ENCODE data around the gene PIAS4. TPM values are rescaled to one million over a fixed set of nuclear protein-coding genes. Genes with fewer than 3 reads are reported as not detected.

Gene PIAS4
- total and polyA plus RNA-seq, 9 of the 15 experiments (the other 6 are each of a cell fraction or from before 2014, with no cell fraction given) = 0.27 to 34.9 (median 14.4) TPM

GRCh38 chr19:3987619-3988371, 19.7 kb upstream of the PIAS4 start (continued):
- TF ChIP-seq E4F1 (CRISPR knock-in tag; IDR thresholded peaks at IDR 0.05; ENCODE audit: borderline replicate concordance) = no peak
- peak; percentile 100 for TF ChIP-seq ZNF384 (IDR thresholded peaks at IDR 0.05; ENCODE audit: low read depth, low read length)
- no peak for TF ChIP-seq NFYB (IDR thresholded peaks at IDR 0.05; ENCODE audit: extremely low read depth, insufficient read length)
- TF ChIP-seq ZFX (CRISPR knock-in tag; IDR thresholded peaks at IDR 0.05) = no peak
- 0 out of 2 replicates have a peak, but pooled peaks have one; percentile 46 for TF ChIP-seq SMARCA5 (IDR thresholded peaks at IDR 0.05)
- TF ChIP-seq, protein P1, sequence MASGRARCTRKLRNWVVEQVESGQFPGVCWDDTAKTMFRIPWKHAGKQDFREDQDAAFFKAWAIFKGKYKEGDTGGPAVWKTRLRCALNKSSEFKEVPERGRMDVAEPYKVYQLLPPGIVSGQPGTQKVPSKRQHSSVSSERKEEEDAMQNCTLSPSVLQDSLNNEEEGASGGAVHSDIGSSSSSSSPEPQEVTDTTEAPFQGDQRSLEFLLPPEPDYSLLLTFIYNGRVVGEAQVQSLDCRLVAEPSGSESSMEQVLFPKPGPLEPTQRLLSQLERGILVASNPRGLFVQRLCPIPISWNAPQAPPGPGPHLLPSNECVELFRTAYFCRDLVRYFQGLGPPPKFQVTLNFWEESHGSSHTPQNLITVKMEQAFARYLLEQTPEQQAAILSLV (tag; IDR thresholded peaks at IDR 0.05) = 0 out of 2 replicates have a peak, but pooled peaks have one; percentile 15
- peak; percentile 25; the same call in 1 of the 2 replicates for TF ChIP-seq CEBPB (tag; IDR thresholded peaks at IDR 0.05)
